Stomach (tissue), 9 donors: Measurements from ENCODE around the gene MTO1. TPM values are rescaled to one million over a fixed set of nuclear protein-coding genes. Genes with fewer than 3 reads are reported as not detected.

Source experiments
- DNase-seq, 2 donors: peaks; one replicate each; pipeline versions ENCODE4 v3.0.0 to v3.0.0-alpha.2; 2013 to 2019
- H3K27ac ChIP-seq, 5 donors: fragments of 200-600 bp in 4 of 5; sonication (generic) in 4 of 5; one replicate each; pipeline ENCODE4 v1.5.1; 2013 to 2019; ENCODE audit warnings: mild to moderate bottlenecking in 1 of 5, moderate library complexity in 1 of 5
- H3K27me3 ChIP-seq, 3 donors: fragments of 200-600 bp; sonication (generic); one replicate each; pipeline ENCODE4 v1.5.1; 2017 to 2019; ENCODE audit warnings: mixed run types in 1 of 3
- H3K36me3 ChIP-seq, 4 donors: fragments of 200-600 bp; sonication (generic); 1 replicate in 3 of 4; 2 replicates in 1 of 4; pipeline ENCODE4 v1.5.1; 2016 to 2019
- H3K4me1 ChIP-seq, 4 donors: fragments of 200-600 bp; sonication (generic); one replicate each; pipeline ENCODE4 v1.5.1; 2016 to 2019
- H3K4me3 ChIP-seq, 4 donors: fragments of 200-600 bp; sonication (generic) in 3 of 4; one replicate each; pipeline ENCODE4 v1.5.1; 2016 to 2019; ENCODE audit warnings: mild to moderate bottlenecking in 1 of 4
- H3K9me3 ChIP-seq, 4 donors: fragments of 200-600 bp; sonication (generic); one replicate each; pipeline ENCODE4 v1.5.1; 2016 to 2019
- CTCF ChIP-seq, 7 experiments: fragments of 450-650 bp in 4 of 7; fragments of 200-600 bp in 3 of 7; sonication (generic) in 3 of 7; IDR thresholded peaks; one replicate each; pipeline ENCODE4 v1.5.1; 2016 to 2019; ENCODE audit warnings: antibody characterized with exemption in 7 of 7, control low read depth in 2 of 7, mild to moderate bottlenecking in 1 of 7
- EP300 ChIP-seq: sonication (generic); formaldehyde crosslinking; IDR thresholded peaks from one replicate; pipeline ENCODE4 v1.6.1; 2017; ENCODE audit warnings: antibody characterized with exemption
- POLR2A ChIP-seq, 4 donors: fragments of 450-650 bp; IDR thresholded peaks; one replicate each; pipeline ENCODE4 v1.6.1; 2016; ENCODE audit warnings: antibody characterized with exemption in 4 of 4, control low read depth in 2 of 4, mild to moderate bottlenecking in 1 of 4, moderate library complexity in 1 of 4
- POLR2AphosphoS5 ChIP-seq, 3 donors: sonication (generic); formaldehyde crosslinking; IDR thresholded peaks; one replicate each; pipeline ENCODE4 v1.6.1; 2016; ENCODE audit warnings: antibody characterized with exemption in 3 of 3
- WGBS, 5 donors: extraction: QIAGEN DNeasy Blood & Tissue Kit in 3 of 5; methylation state at CpG; one replicate each; pipeline versions ENCODE4 v1.1.5 to v1.1.7; 2013 to 2018; 5-methylcytosine and 5-hydroxymethylcytosine counted together
- intact Hi-C: fragments of 100-400 bp; cut with DNase I; formaldehyde crosslinking; loops from one replicate; pipeline ENCODE4 v1.15.1; 2023; ENCODE audit warnings: low total_unique reads
- polyA plus RNA-seq, 3 donors: library from polyadenylated mRNA; stranded (reverse); fragments of 200-250 nt; gene quantifications; one replicate each; pipeline ENCODE4 v1.2.3, GENCODE V29; 2013
- total RNA-seq, 5 donors: library from RNA; depleted of rRNA; stranded (reverse); fragments of >200 nt; gene quantifications; one replicate each; pipeline versions ENCODE4 v1.1.0 to v1.2.3, GENCODE V29; 2014 to 2016
- donor health status: healthy with polysubstance abuse.
- donor health status: Bipolar disorder and iron deficiency.
- donor health status: healthy.

Gene MTO1
- total and polyA plus RNA-seq, 8 donors, result 3.2 to 53.7 (median 11.6) TPM

- Histone ChIP-seq H3K4me1 (no peaks in the 10 kb centered on the region), H3K9me3 (no peaks in the 10 kb centered on the region), H3K27ac (no peak overlapping the region), H3K4me3 (no peak overlapping the region), H3K27me3 (no peaks in the 10 kb centered on the region), H3K36me3 (peaks cover 0 to 58% (median 44%) of the 10 kb centered on the region in 4 donors)
- 70 to 83% (median 77%) methylated on average over 2 of the region's 2 CpGs for WGBS, 5 donors
- DNase-seq, result no peak
- no peak for TF ChIP-seq CTCF (IDR thresholded peaks at IDR 0.05)
- no peak for TF ChIP-seq EP300
- no peak for TF ChIP-seq POLR2AphosphoS5 (IDR thresholded peaks at IDR 0.05)
- TF ChIP-seq POLR2A (IDR thresholded peaks at IDR 0.05), result no peak
- intact Hi-C loops, result no loop called here
Observed at GRCh38 chr6:73421534-73421933, 40.0 kb upstream of the MTO1 start.

GRCh38 chr6:73435236-73435635 is 26.3 kb upstream of the MTO1 start:
- no peak overlapping the region for H3K27ac ChIP-seq
- no peaks in the 10 kb centered on the region for H3K27me3 ChIP-seq
- intact Hi-C loops, result no loop called here
- DNase-seq, result no peak
- no peaks in the 10 kb centered on the region for H3K4me1 ChIP-seq
- H3K9me3 ChIP-seq, result no peaks in the 10 kb centered on the region
- TF ChIP-seq POLR2A (IDR thresholded peaks at IDR 0.05) (no peak), EP300 (no peak), POLR2AphosphoS5 (IDR thresholded peaks at IDR 0.05) (no peak), CTCF (IDR thresholded peaks at IDR 0.05) (no peak)
- H3K4me3 ChIP-seq, result no peak overlapping the region
- 72 to 88% (median 80%) methylated on average over 3 of the region's 3 CpGs for WGBS, 5 donors
- H3K36me3 ChIP-seq, result peaks cover 2 to 92% (median 78%) of the 10 kb centered on the region in 4 donors

- peaks cover 0 to 3% (median 0%) of the 10 kb centered on the region in 4 donors for H3K4me1 ChIP-seq
- no peaks in the 10 kb centered on the region for H3K9me3 ChIP-seq
- H3K36me3 ChIP-seq, result peaks cover 9 to 64% (median 55%) of the 10 kb centered on the region in 4 donors
- TF ChIP-seq POLR2A (IDR thresholded peaks at IDR 0.05) (no peak), CTCF (IDR thresholded peaks at IDR 0.05) (no peak)
- H3K27me3 ChIP-seq, result no peaks in the 10 kb centered on the region
- 88 to 94% (median 92%) methylated on average over 3 of the region's 3 CpGs for WGBS, 5 donors
- DNase-seq, result no peak
- no peak overlapping the region for H3K27ac ChIP-seq
- no peak overlapping the region for H3K4me3 ChIP-seq
- intact Hi-C loops, result no loop called here
Observed at GRCh38 chr6:73443555-73443954, 18.0 kb upstream of the MTO1 start.

- intact Hi-C loops, result no loop called here
Observed at GRCh38 chr6:73451223-73452106, 10.1 kb upstream of the MTO1 start.

More at GRCh38 chr6:73451223-73452106, 10.1 kb upstream of the MTO1 start:
- TF ChIP-seq POLR2A (IDR thresholded peaks at IDR 0.05), result no peak
- TF ChIP-seq EP300, result no peak
- no peak for TF ChIP-seq CTCF (IDR thresholded peaks at IDR 0.05)
- TF ChIP-seq POLR2AphosphoS5 (IDR thresholded peaks at IDR 0.05), result no peak
- Histone ChIP-seq H3K36me3 (no peaks in the 10 kb centered on the region), H3K4me3 (peak overlapping the region; percentile 74 to 79 (median 75)), H3K9me3 (no peaks in the 10 kb centered on the region), H3K4me1 (peaks cover 0 to 42% (median 14%) of the 10 kb centered on the region in 4 donors), H3K27ac (peak overlapping the region; percentile 68 to 90 (median 87)), H3K27me3 (no peaks in the 10 kb centered on the region)
- DNase-seq, result peak; percentile 38 to 76
- WGBS, 5 donors, result 1 to 4% (median 2%) methylated on average over 25 to 79 of the region's 79 CpGs
